ENCODE data around the gene SLC25A25. TPM values are rescaled to one million over a fixed set of nuclear protein-coding genes. Genes with fewer than 3 reads are reported as not detected.

Gene SLC25A25
- total and polyA plus RNA-seq, 9 of the 15 experiments (the other 6 are each of a cell fraction or from before 2014, with no cell fraction given): 0.07 to 35.9 (median 23.2) TPM

DNA sequence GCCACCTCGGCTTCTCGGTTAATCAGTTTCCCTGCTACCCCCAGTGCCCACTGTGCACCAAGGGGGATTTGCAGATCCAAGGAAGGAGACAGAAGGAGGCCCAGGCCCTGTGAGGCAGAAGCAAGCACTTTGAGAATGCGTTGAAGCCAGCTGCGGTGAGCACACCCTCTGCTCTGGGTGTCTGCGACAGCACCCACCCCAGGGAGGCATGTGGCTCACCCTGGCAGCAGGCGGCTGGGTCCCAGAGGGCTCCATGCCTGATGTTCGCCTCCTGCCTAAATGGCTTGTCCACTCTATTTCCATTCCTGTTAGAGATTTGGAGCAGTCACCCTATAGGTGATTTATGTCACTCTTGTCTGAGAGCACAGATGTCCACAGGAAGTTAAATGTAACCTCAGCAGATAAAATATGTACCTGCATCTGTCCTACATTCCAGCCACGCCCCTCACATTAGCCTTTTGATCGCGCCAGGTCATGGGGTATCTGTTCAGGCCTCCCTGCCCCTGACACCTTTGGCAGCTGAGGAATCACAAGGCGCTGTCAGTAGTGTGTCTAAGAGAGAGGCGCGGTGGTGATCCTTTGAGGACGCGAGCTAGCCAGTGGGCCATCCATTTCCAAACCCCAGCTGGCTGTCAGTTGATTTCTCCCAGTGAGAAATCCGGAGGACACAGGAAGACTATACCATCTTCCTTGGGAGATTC, 31.3 kb downstream of the SLC25A25 start (continued):
- TF ChIP-seq RAD21 (CRISPR knock-in tag; conservative IDR thresholded peaks at IDR 0.05 in 1 of 2, IDR thresholded peaks at IDR 0.05 in 1 of 2) (no peak; a peak in 1 of 4 replicates), E2F3 (CRISPR knock-in tag; IDR thresholded peaks at IDR 0.05) (no peak), PCBP1 (IDR thresholded peaks at IDR 0.05; ENCODE audit: low read depth, low read length, poor library complexity, severe bottlenecking) (no peak), SMARCA4 (IDR thresholded peaks at IDR 0.05) (peak; percentile 49), CBX1 (IDR thresholded peaks at IDR 0.05; ENCODE audit: low read depth) (no peak), TRIM24 (IDR thresholded peaks at IDR 0.05) (no peak), KLF16 (IDR thresholded peaks at IDR 0.05) (0 out of 2 replicates have a peak, but pooled peaks have one; percentile 6), KLF10 (CRISPR knock-in tag; IDR thresholded peaks at IDR 0.05) (no peak), CHD2 (IDR thresholded peaks at IDR 0.05; ENCODE audit: low read depth, low read length) (no peak), ZFPM2 (CRISPR knock-in tag; IDR thresholded peaks at IDR 0.05) (no peak), ZNF174 (CRISPR knock-in tag; IDR thresholded peaks at IDR 0.05) (no peak), BMI1 (IDR thresholded peaks at IDR 0.05; ENCODE audit: low read length) (no peak), GTF2E2 (tag; IDR thresholded peaks at IDR 0.05) (no peak), RB1 (IDR thresholded peaks at IDR 0.05; ENCODE audit: low read depth) (no peak), HDAC8 (tag; IDR thresholded peaks at IDR 0.05) (no peak)
- TF ChIP-seq, protein P1, sequence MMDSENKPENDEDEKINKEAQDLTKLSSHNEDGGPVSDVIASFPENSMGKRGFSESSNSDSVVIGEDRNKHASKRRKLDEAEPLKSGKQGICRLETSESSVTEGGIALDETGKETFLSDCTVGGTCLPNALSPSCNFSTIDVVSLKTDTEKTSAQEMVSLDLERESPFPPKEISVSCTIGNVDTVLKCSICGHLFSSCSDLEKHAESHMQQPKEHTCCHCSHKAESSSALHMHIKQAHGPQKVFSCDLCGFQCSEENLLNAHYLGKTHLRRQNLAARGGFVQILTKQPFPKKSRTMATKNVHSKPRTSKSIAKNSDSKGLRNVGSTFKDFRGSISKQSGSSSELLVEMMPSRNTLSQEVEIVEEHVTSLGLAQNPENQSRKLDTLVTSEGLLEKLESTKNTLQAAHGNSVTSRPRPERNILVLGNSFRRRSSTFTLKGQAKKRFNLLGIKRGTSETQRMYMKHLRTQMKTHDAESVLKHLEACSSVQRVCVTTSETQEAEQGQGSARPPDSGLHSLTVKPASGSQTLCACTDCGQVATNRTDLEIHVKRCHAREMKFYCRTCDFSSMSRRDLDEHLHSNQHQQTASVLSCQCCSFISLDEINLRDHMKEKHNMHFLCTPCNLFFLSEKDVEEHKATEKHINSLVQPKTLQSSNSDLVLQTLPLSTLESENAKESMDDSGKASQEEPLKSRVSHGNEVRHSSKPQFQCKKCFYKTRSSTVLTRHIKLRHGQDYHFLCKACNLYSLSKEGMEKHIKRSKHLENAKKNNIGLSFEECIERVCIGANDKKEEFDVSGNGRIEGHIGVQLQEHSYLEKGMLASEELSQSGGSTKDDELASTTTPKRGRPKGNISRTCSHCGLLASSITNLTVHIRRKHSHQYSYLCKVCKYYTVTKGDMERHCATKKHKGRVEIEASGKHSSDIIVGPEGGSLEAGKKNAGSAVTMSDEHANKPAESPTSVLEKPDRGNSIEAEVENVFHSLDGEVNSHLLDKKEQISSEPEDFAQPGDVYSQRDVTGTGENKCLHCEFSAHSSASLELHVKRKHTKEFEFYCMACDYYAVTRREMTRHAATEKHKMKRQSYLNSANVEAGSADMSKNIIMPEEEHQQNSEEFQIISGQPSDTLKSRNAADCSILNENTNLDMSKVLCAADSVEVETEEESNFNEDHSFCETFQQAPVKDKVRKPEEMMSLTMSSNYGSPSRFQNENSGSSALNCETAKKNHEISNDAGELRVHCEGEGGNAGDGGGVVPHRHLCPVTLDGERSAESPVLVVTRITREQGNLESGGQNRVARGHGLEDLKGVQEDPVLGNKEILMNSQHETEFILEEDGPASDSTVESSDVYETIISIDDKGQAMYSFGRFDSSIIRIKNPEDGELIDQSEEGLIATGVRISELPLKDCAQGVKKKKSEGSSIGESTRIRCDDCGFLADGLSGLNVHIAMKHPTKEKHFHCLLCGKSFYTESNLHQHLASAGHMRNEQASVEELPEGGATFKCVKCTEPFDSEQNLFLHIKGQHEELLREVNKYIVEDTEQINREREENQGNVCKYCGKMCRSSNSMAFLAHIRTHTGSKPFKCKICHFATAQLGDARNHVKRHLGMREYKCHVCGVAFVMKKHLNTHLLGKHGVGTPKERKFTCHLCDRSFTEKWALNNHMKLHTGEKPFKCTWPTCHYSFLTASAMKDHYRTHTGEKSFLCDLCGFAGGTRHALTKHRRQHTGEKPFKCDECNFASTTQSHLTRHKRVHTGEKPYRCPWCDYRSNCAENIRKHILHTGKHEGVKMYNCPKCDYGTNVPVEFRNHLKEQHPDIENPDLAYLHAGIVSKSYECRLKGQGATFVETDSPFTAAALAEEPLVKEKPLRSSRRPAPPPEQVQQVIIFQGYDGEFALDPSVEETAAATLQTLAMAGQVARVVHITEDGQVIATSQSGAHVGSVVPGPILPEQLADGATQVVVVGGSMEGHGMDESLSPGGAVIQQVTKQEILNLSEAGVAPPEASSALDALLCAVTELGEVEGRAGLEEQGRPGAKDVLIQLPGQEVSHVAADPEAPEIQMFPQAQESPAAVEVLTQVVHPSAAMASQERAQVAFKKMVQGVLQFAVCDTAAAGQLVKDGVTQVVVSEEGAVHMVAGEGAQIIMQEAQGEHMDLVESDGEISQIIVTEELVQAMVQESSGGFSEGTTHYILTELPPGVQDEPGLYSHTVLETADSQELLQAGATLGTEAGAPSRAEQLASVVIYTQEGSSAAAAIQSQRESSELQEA (IDR thresholded peaks at IDR 0.05; ENCODE audit: low read depth): no peak
- TF ChIP-seq, protein P2, sequence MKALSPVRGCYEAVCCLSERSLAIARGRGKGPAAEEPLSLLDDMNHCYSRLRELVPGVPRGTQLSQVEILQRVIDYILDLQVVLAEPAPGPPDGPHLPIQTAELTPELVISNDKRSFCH (CRISPR knock-in tag; IDR thresholded peaks at IDR 0.05): no peak
- TF ChIP-seq, protein P2 (tag; IDR thresholded peaks at IDR 0.05): no peak; the same call in 1 of the 2 replicates
- TF ChIP-seq, protein P3, sequence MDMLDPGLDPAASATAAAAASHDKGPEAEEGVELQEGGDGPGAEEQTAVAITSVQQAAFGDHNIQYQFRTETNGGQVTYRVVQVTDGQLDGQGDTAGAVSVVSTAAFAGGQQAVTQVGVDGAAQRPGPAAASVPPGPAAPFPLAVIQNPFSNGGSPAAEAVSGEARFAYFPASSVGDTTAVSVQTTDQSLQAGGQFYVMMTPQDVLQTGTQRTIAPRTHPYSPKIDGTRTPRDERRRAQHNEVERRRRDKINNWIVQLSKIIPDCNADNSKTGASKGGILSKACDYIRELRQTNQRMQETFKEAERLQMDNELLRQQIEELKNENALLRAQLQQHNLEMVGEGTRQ (CRISPR knock-in tag; IDR thresholded peaks at IDR 0.05): no peak
- TF ChIP-seq, protein P4, sequence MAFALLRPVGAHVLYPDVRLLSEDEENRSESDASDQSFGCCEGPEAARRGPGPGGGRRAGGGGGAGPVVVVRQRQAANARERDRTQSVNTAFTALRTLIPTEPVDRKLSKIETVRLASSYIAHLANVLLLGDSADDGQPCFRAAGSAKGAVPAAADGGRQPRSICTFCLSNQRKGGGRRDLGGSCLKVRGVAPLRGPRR (CRISPR knock-in tag; IDR thresholded peaks at IDR 0.05): no peak
